ENCODE data around the gene EPHB2.

The EPHB2 gene

GRCh38 chr1:22793647-22794046 is 83.0 kb downstream of the EPHB2 start:
- no peaks in the 10 kb centered on the region for H3K9me3 Mint-ChIP-seq
- CTCF ChIA-PET, result no interaction called here
- DNase-seq, result no peak
- no peak overlapping the region for H3K27ac Mint-ChIP-seq
- H3K4me1 Mint-ChIP-seq, result no peaks in the 10 kb centered on the region
- H3K4me3 Mint-ChIP-seq, result no peak overlapping the region
- no peaks in the 10 kb centered on the region for H3K36me3 Mint-ChIP-seq
- H3K27me3 Mint-ChIP-seq, result peaks cover 29% of the 10 kb centered on the region

GRCh38 chr1:22794647-22795365 is 84.2 kb downstream of the EPHB2 start:
- DNase-seq, result no peak
- Mint-ChIP-seq H3K9me3 (no peaks in the 10 kb centered on the region), H3K27ac (no peak overlapping the region), H3K4me1 (no peaks in the 10 kb centered on the region), H3K36me3 (no peaks in the 10 kb centered on the region), H3K27me3 (peaks cover 27% of the 10 kb centered on the region), H3K4me3 (no peak overlapping the region)
- CTCF ChIA-PET, result no interaction called here

GRCh38 chr1:22795366-22795714 is 84.7 kb downstream of the EPHB2 start:
- no peak overlapping the region for H3K4me3 Mint-ChIP-seq
- no peaks in the 10 kb centered on the region for H3K36me3 Mint-ChIP-seq
- CTCF ChIA-PET, result no interaction called here
- H3K4me1 Mint-ChIP-seq, result no peaks in the 10 kb centered on the region
- H3K9me3 Mint-ChIP-seq, result no peaks in the 10 kb centered on the region
- H3K27ac Mint-ChIP-seq, result no peak overlapping the region
- DNase-seq, result no peak
- H3K27me3 Mint-ChIP-seq, result peaks cover 22% of the 10 kb centered on the region

DNA sequence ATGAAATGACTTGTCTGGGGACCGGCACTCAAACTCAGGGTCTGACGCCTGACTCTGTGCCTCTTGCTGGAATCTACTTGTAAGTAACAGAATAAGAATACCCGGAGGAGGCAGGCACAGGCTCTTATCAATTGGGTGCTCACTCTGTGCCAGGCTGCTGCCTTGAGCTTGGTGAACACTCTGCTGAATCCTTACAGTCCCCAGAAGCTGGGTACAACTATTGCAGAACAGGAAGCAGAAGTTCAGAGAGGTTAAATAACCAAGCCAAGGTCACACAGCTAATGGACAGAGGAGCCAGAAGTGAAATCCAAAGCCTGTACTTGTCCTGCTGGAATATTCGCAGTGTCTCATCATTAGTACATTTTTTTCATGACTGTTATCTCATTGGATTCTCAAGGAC is 86.0 kb downstream of the EPHB2 start:
- H3K9me3 Mint-ChIP-seq, result no peaks in the 10 kb centered on the region
- no peaks in the 10 kb centered on the region for H3K4me1 Mint-ChIP-seq
- no peak overlapping the region for H3K4me3 Mint-ChIP-seq
- CTCF ChIA-PET, result no interaction called here
- H3K27me3 Mint-ChIP-seq, result peaks cover 12% of the 10 kb centered on the region
- no peaks in the 10 kb centered on the region for H3K36me3 Mint-ChIP-seq
- DNase-seq, result no peak
- no peak overlapping the region for H3K27ac Mint-ChIP-seq

DNA sequence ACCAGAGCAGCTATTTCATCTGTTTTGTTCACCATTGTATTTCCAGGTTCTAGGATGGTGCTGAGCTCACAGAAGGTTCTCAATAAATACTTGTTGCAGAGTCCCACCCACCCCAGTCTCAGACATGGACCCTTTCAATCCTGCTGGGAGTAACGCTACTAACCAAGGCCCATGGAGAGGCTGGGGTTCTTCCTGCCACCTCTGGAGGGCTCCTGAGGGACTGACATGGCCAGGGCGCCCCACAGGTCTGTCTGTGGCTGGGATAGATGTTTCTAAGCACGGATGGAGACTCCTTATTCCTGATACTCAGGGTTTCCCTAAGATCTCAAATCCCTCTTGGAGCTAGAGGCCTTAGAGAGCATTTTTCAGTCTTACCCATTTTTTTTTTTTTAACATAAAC is 87.4 kb downstream of the EPHB2 start:
- Mint-ChIP-seq H3K36me3 (no peaks in the 10 kb centered on the region), H3K4me3 (no peak overlapping the region), H3K27me3 (peaks cover 9% of the 10 kb centered on the region), H3K27ac (no peak overlapping the region), H3K4me1 (no peaks in the 10 kb centered on the region), H3K9me3 (no peaks in the 10 kb centered on the region)
- DNase-seq, result no peak
- CTCF ChIA-PET, result no interaction called here

GRCh38 chr1:22799971-22800370 is 89.3 kb downstream of the EPHB2 start:
- no peaks in the 10 kb centered on the region for H3K36me3 Mint-ChIP-seq
- no peak for DNase-seq
- H3K9me3 Mint-ChIP-seq, result no peaks in the 10 kb centered on the region
- peaks cover 5% of the 10 kb centered on the region for H3K27me3 Mint-ChIP-seq
- H3K4me1 Mint-ChIP-seq, result no peaks in the 10 kb centered on the region
- no peak overlapping the region for H3K27ac Mint-ChIP-seq
- CTCF ChIA-PET, result no interaction called here
- no peak overlapping the region for H3K4me3 Mint-ChIP-seq

- CTCF ChIA-PET, result no interaction called here
- no peak for DNase-seq
- Mint-ChIP-seq H3K27ac (no peak overlapping the region), H3K27me3 (peaks cover 5% of the 10 kb centered on the region), H3K9me3 (no peaks in the 10 kb centered on the region), H3K4me1 (no peaks in the 10 kb centered on the region), H3K36me3 (no peaks in the 10 kb centered on the region), H3K4me3 (no peak overlapping the region)
Observed at GRCh38 chr1:22800629-22801028, 90.0 kb downstream of the EPHB2 start.

DNA sequence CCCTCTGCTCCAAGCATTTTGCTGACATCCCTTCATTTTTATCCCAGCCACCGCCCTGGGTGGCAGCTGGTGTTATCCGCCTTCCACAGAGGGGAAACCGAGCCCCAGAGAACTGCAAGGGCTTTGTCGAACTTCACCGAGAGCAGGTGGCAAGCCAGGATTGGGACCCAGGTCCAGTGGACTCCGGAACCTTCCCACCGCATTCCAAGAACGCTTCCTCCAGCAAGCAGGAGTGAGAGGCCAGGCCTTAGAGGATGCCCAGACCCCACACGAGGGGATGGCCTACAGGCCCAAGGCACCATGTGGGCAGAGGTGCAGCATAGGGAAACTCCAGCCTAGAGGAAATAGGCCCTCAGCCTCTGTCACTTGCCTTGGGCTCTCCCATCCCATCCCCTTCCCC is 90.7 kb downstream of the EPHB2 start:
- Mint-ChIP-seq H3K9me3 (no peaks in the 10 kb centered on the region), H3K4me1 (no peaks in the 10 kb centered on the region), H3K27me3 (peaks cover 5% of the 10 kb centered on the region), H3K4me3 (no peak overlapping the region), H3K36me3 (no peaks in the 10 kb centered on the region), H3K27ac (no peak overlapping the region)
- DNase-seq, result no peak
- CTCF ChIA-PET, result no interaction called here

GRCh38 chr1:22801761-22802160 is 91.1 kb downstream of the EPHB2 start:
- Mint-ChIP-seq H3K9me3 (no peaks in the 10 kb centered on the region), H3K27me3 (peaks cover 5% of the 10 kb centered on the region), H3K36me3 (no peaks in the 10 kb centered on the region), H3K4me3 (no peak overlapping the region), H3K27ac (no peak overlapping the region), H3K4me1 (no peaks in the 10 kb centered on the region)
- CTCF ChIA-PET, result no interaction called here
- DNase-seq, result no peak

DNA sequence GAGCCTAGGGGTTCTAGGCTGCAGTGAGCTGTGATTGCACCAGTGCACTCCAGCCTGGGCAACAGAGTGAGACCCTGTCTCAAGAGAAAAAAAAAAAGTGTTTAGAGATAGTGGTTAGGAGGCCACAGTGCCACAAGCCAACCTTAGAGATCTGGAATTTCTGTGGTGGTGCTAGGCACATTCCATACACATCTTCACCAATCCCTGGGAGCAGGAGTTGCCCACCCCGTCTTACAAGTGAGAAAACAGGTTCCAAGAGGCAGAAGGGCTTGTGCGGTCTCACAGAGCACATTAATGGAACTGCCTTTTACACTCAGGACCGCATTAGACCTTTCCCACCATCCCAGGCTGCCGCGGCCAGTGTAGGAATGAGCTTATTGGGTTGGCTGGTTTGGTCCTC is 93.2 kb downstream of the EPHB2 start:
- H3K36me3 Mint-ChIP-seq, result no peaks in the 10 kb centered on the region
- H3K27ac Mint-ChIP-seq, result no peak overlapping the region
- H3K9me3 Mint-ChIP-seq, result no peaks in the 10 kb centered on the region
- CTCF ChIA-PET, result no interaction called here
- no peak for DNase-seq
- no peak overlapping the region for H3K4me3 Mint-ChIP-seq
- H3K4me1 Mint-ChIP-seq, result no peaks in the 10 kb centered on the region
- peaks cover 5% of the 10 kb centered on the region for H3K27me3 Mint-ChIP-seq

DNA sequence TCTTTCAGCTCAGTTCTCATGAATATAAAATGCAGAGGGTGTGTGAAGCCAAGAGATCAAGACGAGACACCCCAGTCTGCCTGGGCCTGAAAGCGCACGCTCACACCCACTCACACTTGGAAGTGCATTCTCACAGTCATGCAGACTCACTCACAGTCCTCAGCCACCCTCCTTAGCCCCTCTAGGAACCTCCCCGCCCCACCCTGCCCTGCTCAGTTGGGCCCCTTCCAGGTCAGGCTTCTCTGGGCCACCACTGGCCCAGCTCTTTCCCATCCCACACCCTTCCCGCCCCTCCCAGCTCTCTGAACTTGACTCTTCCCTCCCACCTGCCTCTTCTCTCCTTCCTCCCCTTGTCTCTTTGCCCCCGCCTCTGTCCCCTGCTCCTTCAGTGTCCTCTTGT is 93.8 kb downstream of the EPHB2 start:
- CTCF ChIA-PET, result no interaction called here

DNA sequence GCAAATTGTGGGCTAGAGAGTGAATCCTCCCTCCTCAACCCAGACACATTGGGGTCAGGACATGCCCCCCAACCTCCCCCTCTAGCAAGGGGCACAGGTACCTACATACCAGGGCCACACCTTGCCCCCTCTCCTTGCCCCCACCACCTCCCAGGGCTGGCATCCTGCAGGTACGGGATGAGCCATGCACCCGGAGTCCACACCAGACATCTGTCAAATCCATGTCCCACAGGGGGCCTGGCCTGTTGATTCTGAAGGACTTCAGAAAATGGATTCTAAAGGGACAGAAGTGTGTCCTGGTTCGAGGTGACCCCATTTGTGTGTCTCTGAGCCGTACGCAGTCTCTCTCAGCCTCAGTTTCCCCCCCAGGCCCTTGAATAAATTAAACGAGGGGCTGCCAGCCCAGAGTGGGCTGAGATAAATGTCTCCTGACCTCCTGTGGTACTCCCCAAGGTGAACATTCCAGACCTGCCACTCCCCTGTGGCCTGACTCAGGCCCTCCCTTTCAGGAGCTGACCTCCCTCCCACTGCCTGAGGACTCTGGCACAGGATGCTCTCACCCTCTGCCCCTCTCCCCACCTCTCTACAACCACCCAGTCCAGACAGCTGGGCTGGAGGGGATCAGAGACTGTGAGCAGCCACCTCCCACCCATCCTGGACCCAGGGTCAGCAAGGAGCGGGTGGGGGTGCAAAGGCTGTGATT is 94.5 kb downstream of the EPHB2 start:
- Mint-ChIP-seq H3K9me3 (no peaks in the 10 kb centered on the region), H3K27ac (peak overlapping the region; percentile 45), H3K27me3 (peaks cover 8% of the 10 kb centered on the region), H3K4me1 (no peaks in the 10 kb centered on the region), H3K4me3 (no peak overlapping the region), H3K36me3 (no peaks in the 10 kb centered on the region)
- CTCF ChIA-PET, result no interaction called here
- no peak for DNase-seq

More for the DNA sequence above, 93.8 kb downstream of the EPHB2 start:
- no peak overlapping the region for H3K27ac Mint-ChIP-seq
- H3K9me3 Mint-ChIP-seq, result no peaks in the 10 kb centered on the region
- no peak overlapping the region for H3K4me3 Mint-ChIP-seq
- H3K36me3 Mint-ChIP-seq, result no peaks in the 10 kb centered on the region
- DNase-seq, result no peak
- H3K4me1 Mint-ChIP-seq, result no peaks in the 10 kb centered on the region
- peaks cover 8% of the 10 kb centered on the region for H3K27me3 Mint-ChIP-seq

GRCh38 chr1:22805672-22806038 is 95.0 kb downstream of the EPHB2 start:
- Mint-ChIP-seq H3K4me1 (no peaks in the 10 kb centered on the region), H3K36me3 (no peaks in the 10 kb centered on the region), H3K27me3 (peaks cover 8% of the 10 kb centered on the region), H3K9me3 (no peaks in the 10 kb centered on the region), H3K27ac (peak overlapping the region; percentile 45), H3K4me3 (no peak overlapping the region)
- CTCF ChIA-PET, result interaction anchor here (0.5 kb wide), 1 partner anchor 140 kb away, joined by 3 read pairs; no protein-coding TSS in a partner anchor
- no peak for DNase-seq

DNA sequence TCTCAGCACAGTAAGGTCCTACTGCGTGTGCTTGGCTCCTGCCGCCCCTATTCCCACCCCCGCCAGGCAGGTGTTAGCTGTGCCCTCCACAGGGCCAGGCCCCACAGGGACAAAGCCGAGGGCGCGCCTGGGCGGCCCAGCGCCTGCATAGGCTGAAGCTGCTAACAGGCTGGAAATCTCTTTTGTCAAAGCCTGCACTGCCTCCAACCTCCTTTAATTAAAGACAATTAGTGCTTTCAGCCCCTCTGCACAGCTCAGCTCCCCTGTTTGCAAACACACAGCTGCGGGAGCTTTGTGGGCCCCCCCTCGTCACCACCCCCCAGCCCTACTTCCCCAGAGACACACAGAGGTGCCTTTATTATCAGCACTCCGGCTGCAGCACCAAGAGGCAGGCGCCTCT is 95.9 kb downstream of the EPHB2 start:
- no peak overlapping the region for H3K4me3 Mint-ChIP-seq
- H3K27me3 Mint-ChIP-seq, result peaks cover 8% of the 10 kb centered on the region
- CTCF ChIA-PET, result no interaction called here
- H3K36me3 Mint-ChIP-seq, result no peaks in the 10 kb centered on the region
- H3K27ac Mint-ChIP-seq, result no peak overlapping the region
- DNase-seq, result no peak
- H3K9me3 Mint-ChIP-seq, result no peaks in the 10 kb centered on the region
- H3K4me1 Mint-ChIP-seq, result no peaks in the 10 kb centered on the region

DNA sequence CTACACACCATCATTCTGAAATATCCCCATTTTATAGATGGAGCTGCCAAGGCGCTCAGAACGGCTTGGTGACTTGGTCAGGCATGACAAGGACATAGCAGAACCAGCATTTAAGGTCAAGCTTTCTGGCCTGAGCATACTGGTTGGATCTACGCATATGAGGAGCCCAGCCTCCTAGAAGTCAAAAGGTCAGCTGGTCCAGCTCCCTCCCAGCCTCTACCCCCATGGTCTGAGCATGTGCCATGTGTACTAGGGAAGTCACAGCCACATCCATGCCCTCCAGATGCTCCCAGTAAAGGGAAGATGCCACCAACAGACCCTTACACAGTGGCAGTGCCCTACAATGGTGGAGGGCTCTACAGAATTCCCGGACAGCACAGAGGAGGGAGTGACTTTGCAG is 96.7 kb downstream of the EPHB2 start:
- Mint-ChIP-seq H3K4me1 (no peaks in the 10 kb centered on the region), H3K27me3 (peaks cover 8% of the 10 kb centered on the region), H3K4me3 (no peak overlapping the region), H3K36me3 (no peaks in the 10 kb centered on the region), H3K27ac (no peak overlapping the region), H3K9me3 (no peaks in the 10 kb centered on the region)
- DNase-seq, result no peak
- CTCF ChIA-PET, result no interaction called here
